PC-9 (cell line): ENCODE measurements around the gene CCNC.

Experiments
- EZH2 ChIP-seq: fragments of 200-600 bp; sonication (generic); IDR thresholded peaks from 2 replicates; pipeline ENCODE4 v1.8.0; 2017; ENCODE audit warnings: antibody characterized with exemption, low read depth
- TF ChIP-seq, protein P1 (sequence below): fragments of 200-600 bp; sonication (generic); conservative IDR thresholded peaks from 2 replicates; pipeline ENCODE4 v1.6.1; 2017; ENCODE audit warnings: mixed run types, antibody characterized with exemption, mild to moderate bottlenecking, moderate library complexity

DNA sequence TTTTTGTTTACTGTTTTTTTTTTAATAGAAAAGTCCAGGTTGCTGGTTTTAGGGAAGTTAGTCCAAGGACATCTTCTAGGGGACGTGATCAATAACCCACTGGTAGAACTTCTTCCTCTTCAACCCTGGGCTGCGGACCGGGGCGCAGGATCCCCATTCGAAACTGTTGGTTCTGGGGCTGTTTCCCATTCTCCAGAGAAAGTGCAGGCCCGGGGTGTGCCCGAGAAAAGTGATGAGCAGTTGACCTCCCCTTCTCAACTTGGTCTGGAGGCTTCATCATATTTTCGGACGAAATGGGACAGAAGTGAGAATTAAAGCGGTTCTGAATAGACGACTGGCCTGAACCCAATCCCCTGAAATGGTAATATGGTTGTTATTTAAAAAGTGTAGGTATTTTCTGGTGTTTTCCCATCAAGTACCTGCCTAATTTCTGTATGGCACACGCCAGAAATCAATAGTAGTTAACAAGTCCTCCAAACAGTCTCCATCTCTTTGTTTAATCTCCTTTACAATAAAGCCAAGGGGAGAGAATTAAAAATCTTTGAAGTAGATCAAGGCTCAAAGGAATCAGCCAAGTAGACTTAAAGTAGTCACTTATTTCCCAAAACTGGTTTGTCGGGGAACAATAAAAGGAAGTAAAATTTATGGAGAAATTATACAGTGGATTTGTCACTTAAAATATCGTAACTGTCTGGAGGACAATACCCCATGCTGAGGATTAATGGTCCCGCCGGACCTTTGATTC, 37.6 kb upstream of the CCNC start:
- TF ChIP-seq, protein P1, sequence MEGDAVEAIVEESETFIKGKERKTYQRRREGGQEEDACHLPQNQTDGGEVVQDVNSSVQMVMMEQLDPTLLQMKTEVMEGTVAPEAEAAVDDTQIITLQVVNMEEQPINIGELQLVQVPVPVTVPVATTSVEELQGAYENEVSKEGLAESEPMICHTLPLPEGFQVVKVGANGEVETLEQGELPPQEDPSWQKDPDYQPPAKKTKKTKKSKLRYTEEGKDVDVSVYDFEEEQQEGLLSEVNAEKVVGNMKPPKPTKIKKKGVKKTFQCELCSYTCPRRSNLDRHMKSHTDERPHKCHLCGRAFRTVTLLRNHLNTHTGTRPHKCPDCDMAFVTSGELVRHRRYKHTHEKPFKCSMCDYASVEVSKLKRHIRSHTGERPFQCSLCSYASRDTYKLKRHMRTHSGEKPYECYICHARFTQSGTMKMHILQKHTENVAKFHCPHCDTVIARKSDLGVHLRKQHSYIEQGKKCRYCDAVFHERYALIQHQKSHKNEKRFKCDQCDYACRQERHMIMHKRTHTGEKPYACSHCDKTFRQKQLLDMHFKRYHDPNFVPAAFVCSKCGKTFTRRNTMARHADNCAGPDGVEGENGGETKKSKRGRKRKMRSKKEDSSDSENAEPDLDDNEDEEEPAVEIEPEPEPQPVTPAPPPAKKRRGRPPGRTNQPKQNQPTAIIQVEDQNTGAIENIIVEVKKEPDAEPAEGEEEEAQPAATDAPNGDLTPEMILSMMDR, result no peak
- TF ChIP-seq EZH2, result no peak
